Body of pancreas (tissue), 4 donors: ENCODE data around the gene UFC1. TPM values are rescaled to one million over a fixed set of nuclear protein-coding genes. Genes with fewer than 3 reads are reported as not detected.

Source experiments
- ATAC-seq: fragments of 150-250 bp; one replicate; pipeline ENCODE4 v1.9.1; 2016
- DNase-seq, 4 donors: peaks; one replicate each; pipeline ENCODE4 v3.0.0-alpha.2; 2019
- H3K27ac ChIP-seq, 4 donors: fragments of 200-600 bp; sonication (generic); 1 replicate in 3 of 4; 2 replicates in 1 of 4; pipeline versions ENCODE4 v1.5.1 to v1.6.1; 2016 to 2019; ENCODE audit warnings: mild to moderate bottlenecking in 1 of 4, mixed read lengths in 1 of 4, moderate library complexity in 1 of 4
- H3K27me3 ChIP-seq, 2 donors: fragments of 200-600 bp; sonication (generic); one replicate each; pipeline ENCODE4 v1.6.0; 2016; ENCODE audit warnings: mild to moderate bottlenecking in 1 of 2
- H3K36me3 ChIP-seq, 2 donors: fragments of 200-600 bp; sonication (generic); replicated peaks in 1 of 2; 2 replicates each; pipeline ENCODE4 v1.5.1; 2016; ENCODE audit warnings: low read depth in 2 of 2; ENCODE audit not compliant: insufficient read depth in 1 of 2
- H3K4me1 ChIP-seq: fragments of 200-600 bp; sonication (generic); one replicate; pipeline ENCODE4 v1.6.0; 2016
- H3K4me3 ChIP-seq, 2 donors: fragments of 200-600 bp; sonication (generic); 1 replicate in 1 of 2; 2 replicates in 1 of 2; pipeline ENCODE4 v1.5.1; 2016 to 2019
- H3K9me3 ChIP-seq, 3 donors: fragments of 200-600 bp; sonication (generic); 1 replicate in 2 of 3; 2 replicates in 1 of 3; pipeline ENCODE4 v1.5.1; 2016
- CTCF ChIP-seq, 7 experiments: fragments of 450-650 bp in 4 of 7; fragments of 200-600 bp in 3 of 7; sonication (generic) in 3 of 7; IDR thresholded peaks; one replicate each; pipeline ENCODE4 v1.5.1; 2016 to 2019; ENCODE audit warnings: antibody characterized with exemption in 7 of 7
- POLR2A ChIP-seq, 3 donors: fragments of 450-650 bp; IDR thresholded peaks; one replicate each; pipeline ENCODE4 v1.6.1; 2016; ENCODE audit warnings: antibody characterized with exemption in 3 of 3, mild to moderate bottlenecking in 2 of 3
- whole genome bisulfite sequencing, 2 donors: methylation state at CpG; one replicate each; pipeline ENCODE4 v1.1.5; 2017; 5-methylcytosine and 5-hydroxymethylcytosine counted together
- intact Hi-C: fragments of 100-400 bp; cut with DNase I; formaldehyde crosslinking; loops from one replicate; pipeline ENCODE4 v1.15.1; 2023
- total RNA-seq, 2 donors: library from RNA; depleted of rRNA; stranded (reverse); fragments of >200 nt; gene quantifications; one replicate each; pipeline ENCODE4 v1.1.0, GENCODE V29; 2016

The UFC1 gene
- total RNA-seq, 2 donors from 2014 or later: 33.6 to 48.8 TPM

- intact Hi-C loops: no loop called here
- H3K36me3 ChIP-seq: no peaks in the 10 kb centered on the region
- peak in 1 of 4 donors; percentile 37 for DNase-seq
- H3K4me3 ChIP-seq: no peak overlapping the region
- peak overlapping the region in 1 of 4 donors; percentile 57 for H3K27ac ChIP-seq
- ATAC-seq: no peak
- H3K4me1 ChIP-seq: peaks cover 11% of the 10 kb centered on the region
- WGBS, 2 donors: 58 to 75% methylated on average over 18 to 25 of the region's 27 CpGs
- TF ChIP-seq POLR2A (IDR thresholded peaks at IDR 0.05) (peak in 2 of 3 donors; percentile 22 to 36), CTCF (IDR thresholded peaks at IDR 0.05) (no peak)
- no peaks in the 10 kb centered on the region for H3K27me3 ChIP-seq
- H3K9me3 ChIP-seq: no peaks in the 10 kb centered on the region
Measured at GRCh38 chr1:161196521-161197451, 43.0 kb downstream of the UFC1 start.

GRCh38 chr1:161197560-161198193 lies 43.9 kb downstream of the UFC1 start:
- intact Hi-C loops: no loop called here
- TF ChIP-seq CTCF (IDR thresholded peaks at IDR 0.05): no peak
- TF ChIP-seq POLR2A (IDR thresholded peaks at IDR 0.05): peak in 1 of 3 donors; percentile 6
- Histone ChIP-seq H3K4me3 (no peak overlapping the region), H3K27ac (peak overlapping the region in 3 of 4 donors; percentile 16 to 91 (median 57)), H3K27me3 (no peaks in the 10 kb centered on the region), H3K4me1 (peaks cover 11% of the 10 kb centered on the region), H3K9me3 (no peaks in the 10 kb centered on the region), H3K36me3 (no peaks in the 10 kb centered on the region)
- DNase-seq (no peak), ATAC-seq (no peak)
- WGBS, 2 donors: 66 to 75% methylated on average over 8 to 11 of the region's 11 CpGs

GRCh38 chr1:161198194-161198896 lies 44.6 kb downstream of the UFC1 start:
- Histone ChIP-seq H3K4me3 (no peak overlapping the region), H3K27me3 (no peaks in the 10 kb centered on the region), H3K4me1 (peaks cover 18% of the 10 kb centered on the region), H3K36me3 (no peaks in the 10 kb centered on the region), H3K27ac (peak overlapping the region in 3 of 4 donors; percentile 16 to 91 (median 57)), H3K9me3 (no peaks in the 10 kb centered on the region)
- no peak for ATAC-seq
- 21 to 39% methylated on average over 6 to 20 of the region's 20 CpGs for WGBS, 2 donors
- TF ChIP-seq CTCF (IDR thresholded peaks at IDR 0.05) (no peak), POLR2A (IDR thresholded peaks at IDR 0.05) (no peak)
- DNase-seq: no peak
- intact Hi-C loops: no loop called here

GRCh38 chr1:161198897-161199431 lies 45.2 kb downstream of the UFC1 start, which contains the start of gene ADAMTS4:
TSS of gene ADAMTS4 (minus strand) at chr1:161199054. CDS start at chr1:161198627, 427 bp downstream.
- peak within 1 kb of the TSS; percentile 16 to 96 (median 58) for H3K27ac ChIP-seq
- DNase-seq (peak in 3 of 4 donors; percentile 43 to 58 (median 54)), ATAC-seq (no peak)
- intact Hi-C loops: no loop called here
- no peaks in the 10 kb centered on the region for H3K27me3 ChIP-seq
- peaks cover 24% of the 10 kb centered on the region for H3K4me1 ChIP-seq
- TF ChIP-seq POLR2A (IDR thresholded peaks at IDR 0.05) (peak in 2 of 3 donors; percentile 69 to 83), CTCF (IDR thresholded peaks at IDR 0.05) (no peak)
- H3K9me3 ChIP-seq: no peaks in the 10 kb centered on the region
- no peaks in the 10 kb centered on the region for H3K36me3 ChIP-seq
- no peak within 1 kb of the TSS for H3K4me3 ChIP-seq
- 73 to 75% methylated on average over 11 of the region's 11 CpGs for WGBS, 2 donors
